ENCODE measurements around the gene ARHGAP40.

Gene ARHGAP40

GRCh38 chr20:38601216-38602184 is at the start of gene ARHGAP40:
Gene ARHGAP40, plus strand, starts transcription at chr20:38601809.
- DNase-seq (ENCODE audit: extremely low read depth in 1 of 2, low read depth in 1 of 2), result no peak

- no peak for DNase-seq (ENCODE audit: extremely low read depth in 1 of 2, low read depth in 1 of 2)
Observed at GRCh38 chr20:38554986-38555385, 46.6 kb upstream of the ARHGAP40 start.

GRCh38 chr20:38555395-38555794 is 46.2 kb upstream of the ARHGAP40 start:
- DNase-seq (ENCODE audit: extremely low read depth in 1 of 2, low read depth in 1 of 2), result no peak

GRCh38 chr20:38557174-38557573 is 44.4 kb upstream of the ARHGAP40 start:
- no peak for DNase-seq (ENCODE audit: extremely low read depth in 1 of 2, low read depth in 1 of 2)

GRCh38 chr20:38558596-38559360 is 42.8 kb upstream of the ARHGAP40 start:
- DNase-seq (ENCODE audit: extremely low read depth in 1 of 2, low read depth in 1 of 2), result no peak

- DNase-seq (ENCODE audit: extremely low read depth in 1 of 2, low read depth in 1 of 2), result no peak
Observed at GRCh38 chr20:38559764-38560163, 41.8 kb upstream of the ARHGAP40 start.

GRCh38 chr20:38563802-38564431 is 37.7 kb upstream of the ARHGAP40 start:
- DNase-seq (ENCODE audit: extremely low read depth in 1 of 2, low read depth in 1 of 2), result no peak

GRCh38 chr20:38564680-38565079 is 36.9 kb upstream of the ARHGAP40 start:
- no peak for DNase-seq (ENCODE audit: extremely low read depth in 1 of 2, low read depth in 1 of 2)

- DNase-seq (ENCODE audit: extremely low read depth in 1 of 2, low read depth in 1 of 2), result no peak
Observed at GRCh38 chr20:38566036-38566598, 35.5 kb upstream of the ARHGAP40 start.

- DNase-seq (ENCODE audit: extremely low read depth in 1 of 2, low read depth in 1 of 2), result no peak
Observed at GRCh38 chr20:38569747-38570525, 31.7 kb upstream of the ARHGAP40 start.

- no peak for DNase-seq (ENCODE audit: extremely low read depth in 1 of 2, low read depth in 1 of 2)
Observed at GRCh38 chr20:38573413-38573812, 28.2 kb upstream of the ARHGAP40 start.

- DNase-seq (ENCODE audit: extremely low read depth in 1 of 2, low read depth in 1 of 2), result no peak
Observed at GRCh38 chr20:38579219-38579910, 22.2 kb upstream of the ARHGAP40 start.

- no peak for DNase-seq (ENCODE audit: extremely low read depth in 1 of 2, low read depth in 1 of 2)
Observed at GRCh38 chr20:38579921-38580320, 21.7 kb upstream of the ARHGAP40 start.

- DNase-seq (ENCODE audit: extremely low read depth in 1 of 2, low read depth in 1 of 2), result no peak
Observed at GRCh38 chr20:38581013-38581412, 20.6 kb upstream of the ARHGAP40 start, which contains the start of gene ADIG. Gene ADIG, plus strand, starts transcription at chr20:38581197. Its CDS starts 54 bp downstream, at chr20:38581251.

- DNase-seq (ENCODE audit: extremely low read depth in 1 of 2, low read depth in 1 of 2), result no peak
Observed at GRCh38 chr20:38581830-38582358, 19.7 kb upstream of the ARHGAP40 start.

GRCh38 chr20:38583306-38583705 is 18.3 kb upstream of the ARHGAP40 start:
- DNase-seq (ENCODE audit: extremely low read depth in 1 of 2, low read depth in 1 of 2), result no peak

GRCh38 chr20:38584099-38584763 is 17.4 kb upstream of the ARHGAP40 start:
- DNase-seq (ENCODE audit: extremely low read depth in 1 of 2, low read depth in 1 of 2), result no peak

- no peak for DNase-seq (ENCODE audit: extremely low read depth in 1 of 2, low read depth in 1 of 2)
Observed at GRCh38 chr20:38585404-38586180, 16.0 kb upstream of the ARHGAP40 start.
